GM06990 (cell line): ENCODE measurements around the gene GGN.

Experiments
- DNase-seq: peaks from one replicate; pipeline ENCODE4 v3.0.0-alpha.2; 2011; ENCODE audit not compliant: insufficient read length; ENCODE audit errors: extremely low read depth
- H3K27me3 ChIP-seq: replicated peaks from 2 replicates; pipeline ENCODE4 v1.6.0; 2011; ENCODE audit warnings: low read length; ENCODE audit not compliant: control insufficient read depth, insufficient read depth
- H3K36me3 ChIP-seq: 2 replicates; pipeline ENCODE4 v1.5.1; 2011; ENCODE audit warnings: low read length; ENCODE audit not compliant: control insufficient read depth, insufficient read depth
- H3K4me3 ChIP-seq: replicated peaks from 2 replicates; pipeline ENCODE4 v1.5.1; 2011; ENCODE audit warnings: low read depth, mild to moderate bottlenecking, control low read depth, low read length
- CTCF ChIP-seq: IDR thresholded peaks from 2 replicates; pipeline ENCODE4 v1.5.1; 2011; ENCODE audit warnings: low read length, control low read depth, mild to moderate bottlenecking, inconsistent platforms; ENCODE audit not compliant: insufficient read depth, poor library complexity, severe bottlenecking

GGN gene

GRCh38 chr19:38392707-38393308 lies 5.0 kb upstream of the GGN start:
- TF ChIP-seq CTCF = no peak
- Histone ChIP-seq H3K27me3 (peaks cover 1% of the 10 kb centered on the region), H3K36me3 (no peaks in the 10 kb centered on the region), H3K4me3 (no peak overlapping the region)
- DNase-seq = no peak

GRCh38 chr19:38391911-38392464 lies 4.2 kb upstream of the GGN start:
- no peaks in the 10 kb centered on the region for H3K36me3 ChIP-seq
- no peak for DNase-seq
- H3K27me3 ChIP-seq = peaks cover 1% of the 10 kb centered on the region
- H3K4me3 ChIP-seq = no peak overlapping the region
- no peak for TF ChIP-seq CTCF

GRCh38 chr19:38389957-38390924 lies 2.4 kb upstream of the GGN start:
- no peak for DNase-seq
- TF ChIP-seq CTCF = no peak
- no peaks in the 10 kb centered on the region; the same call in none of the 2 replicates for H3K36me3 ChIP-seq
- no peak overlapping the region for H3K4me3 ChIP-seq
- H3K27me3 ChIP-seq = peaks cover 1% of the 10 kb centered on the region

GRCh38 chr19:38389101-38389925 lies 1.5 kb upstream of the GGN start:
- Histone ChIP-seq H3K36me3 (peaks cover 7% of the 10 kb centered on the region), H3K27me3 (peaks cover 1% of the 10 kb centered on the region), H3K4me3 (no peak overlapping the region)
- DNase-seq = no peak
- TF ChIP-seq CTCF = no peak

- Histone ChIP-seq H3K36me3 (peaks cover 14% of the 10 kb centered on the region), H3K4me3 (peak within 1 kb of the TSS; percentile 34), H3K27me3 (peaks cover 1% of the 10 kb centered on the region)
- TF ChIP-seq CTCF = no peak
- no peak for DNase-seq
Observed at GRCh38 chr19:38388349-38389100, 691 bp upstream of the GGN start, which contains the start of gene SPRED3. Gene SPRED3 (plus strand): TSS chr19:38388697. CDS start chr19:38390303, 1,606 bp downstream.
